Eye (tissue), 1 donor: ENCODE results near the gene NRXN3.

Experiments used
- DNase-seq: peaks from one replicate; pipeline ENCODE4 v3.0.0-alpha.2; 2015

NRXN3 gene

DNA sequence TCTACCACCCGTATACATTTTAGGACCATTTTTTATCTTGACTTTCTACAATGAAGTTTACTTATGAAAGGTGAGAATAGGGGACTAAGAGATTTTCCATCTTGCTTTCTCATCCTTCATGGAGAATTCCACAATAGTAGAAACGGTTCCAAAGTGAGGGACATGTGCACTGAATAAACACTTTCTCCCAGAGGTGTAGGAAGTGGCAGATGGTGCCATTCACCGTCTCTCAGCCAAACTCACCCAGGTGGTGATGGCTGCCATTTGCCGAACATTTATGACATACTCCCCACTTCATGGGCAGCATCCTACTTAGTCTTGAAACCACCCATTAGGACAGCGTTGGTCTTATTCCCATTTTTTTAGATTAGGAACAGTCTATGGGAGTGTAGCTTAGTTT, 1500.6 kb downstream of the NRXN3 start:
- DNase-seq, result no peak

- no peak for DNase-seq
Observed at GRCh38 chr14:79680087-79680486, 1509.9 kb downstream of the NRXN3 start.

GRCh38 chr14:79686196-79686595, 1516.0 kb downstream of the NRXN3 start:
- DNase-seq, result no peak

GRCh38 chr14:79690960-79691359, 1520.8 kb downstream of the NRXN3 start:
- DNase-seq, result peak; percentile 64

- DNase-seq, result no peak
Observed at GRCh38 chr14:79693935-79694334, 1523.8 kb downstream of the NRXN3 start.

GRCh38 chr14:79695307-79695706, 1525.1 kb downstream of the NRXN3 start:
- DNase-seq, result no peak

DNA sequence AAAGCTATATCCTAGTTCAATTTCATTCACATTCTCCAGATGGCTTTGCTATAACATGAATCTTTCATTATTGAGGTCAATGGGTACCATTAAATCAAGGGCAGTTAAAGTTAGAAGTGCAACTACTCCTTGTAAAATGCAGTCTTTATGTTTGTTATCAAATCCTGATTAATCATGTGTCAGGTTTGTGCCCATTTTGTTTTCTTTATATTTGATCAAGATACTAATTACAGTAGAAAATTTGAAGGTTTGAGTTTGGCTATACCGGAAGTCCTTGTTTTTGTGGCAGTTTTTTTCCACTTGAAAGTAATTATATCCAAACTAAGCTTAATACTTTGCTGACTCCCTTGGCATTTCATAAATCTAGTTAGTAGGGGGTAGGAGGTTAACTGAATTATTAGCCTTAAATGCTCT, 1528.1 kb downstream of the NRXN3 start:
- no peak for DNase-seq

GRCh38 chr14:79699206-79699605, 1529.0 kb downstream of the NRXN3 start:
- DNase-seq, result no peak

GRCh38 chr14:79701371-79701770, 1531.2 kb downstream of the NRXN3 start:
- no peak for DNase-seq

GRCh38 chr14:79702197-79702596, 1532.0 kb downstream of the NRXN3 start:
- no peak for DNase-seq

- no peak for DNase-seq
Observed at GRCh38 chr14:79703209-79703608, 1533.0 kb downstream of the NRXN3 start.

GRCh38 chr14:79704041-79704807, 1534.1 kb downstream of the NRXN3 start:
- DNase-seq, result no peak

DNA sequence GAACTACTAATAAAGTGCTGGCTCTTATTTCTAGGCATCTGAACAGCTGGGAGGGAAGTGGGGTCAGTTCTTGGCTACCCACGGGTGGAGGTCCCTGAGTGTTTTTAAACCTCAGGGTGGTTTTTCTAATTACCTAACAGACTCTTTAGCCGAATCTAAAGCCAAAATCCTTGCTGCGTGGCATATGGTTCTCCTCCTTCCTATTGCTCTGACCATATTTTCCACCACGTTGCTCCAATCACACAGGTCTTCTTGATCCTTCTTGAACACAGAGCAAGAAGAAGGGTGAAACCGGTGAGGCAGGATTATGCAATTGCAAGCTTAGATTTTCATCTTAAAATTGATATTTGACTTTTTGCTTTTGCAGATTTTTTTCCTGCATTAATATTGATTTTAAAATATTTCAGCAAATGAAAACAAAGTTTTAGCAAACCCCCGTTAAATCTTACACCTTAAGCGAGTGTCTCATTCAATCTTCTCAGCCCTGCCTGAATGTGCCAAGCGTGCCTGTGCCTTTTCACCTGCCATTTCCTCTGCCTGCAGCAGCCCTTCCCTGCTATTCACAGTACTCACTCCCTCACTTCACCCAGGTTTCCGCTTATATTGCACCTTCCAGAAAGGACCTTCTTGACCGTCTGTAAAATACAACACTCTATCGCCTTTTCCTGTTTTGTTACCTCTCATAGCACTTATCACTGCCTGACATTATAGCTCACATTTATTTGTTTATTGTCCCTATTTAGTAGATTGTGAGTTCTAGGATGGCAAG, 1535.1 kb downstream of the NRXN3 start:
- no peak for DNase-seq

DNA sequence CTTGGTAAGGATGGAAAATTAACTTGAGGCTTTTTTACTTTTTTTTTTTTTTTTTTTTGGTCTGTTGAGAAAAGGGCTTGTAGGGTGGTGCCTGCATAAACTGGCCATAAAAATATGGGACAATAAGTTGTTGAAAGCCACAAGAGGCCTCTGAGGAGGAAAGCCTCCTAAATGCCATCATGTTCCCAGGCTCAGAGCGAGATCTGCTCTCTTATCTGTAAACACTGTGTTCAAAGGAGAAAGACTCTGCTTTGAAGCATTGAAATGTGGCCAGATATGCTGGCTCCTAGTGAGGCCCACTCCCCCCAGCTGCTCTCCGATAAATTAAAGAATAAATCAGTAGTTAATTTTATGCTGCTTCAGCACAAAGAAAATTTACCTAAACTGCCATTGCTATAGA, 1536.2 kb downstream of the NRXN3 start:
- DNase-seq, result no peak

DNA sequence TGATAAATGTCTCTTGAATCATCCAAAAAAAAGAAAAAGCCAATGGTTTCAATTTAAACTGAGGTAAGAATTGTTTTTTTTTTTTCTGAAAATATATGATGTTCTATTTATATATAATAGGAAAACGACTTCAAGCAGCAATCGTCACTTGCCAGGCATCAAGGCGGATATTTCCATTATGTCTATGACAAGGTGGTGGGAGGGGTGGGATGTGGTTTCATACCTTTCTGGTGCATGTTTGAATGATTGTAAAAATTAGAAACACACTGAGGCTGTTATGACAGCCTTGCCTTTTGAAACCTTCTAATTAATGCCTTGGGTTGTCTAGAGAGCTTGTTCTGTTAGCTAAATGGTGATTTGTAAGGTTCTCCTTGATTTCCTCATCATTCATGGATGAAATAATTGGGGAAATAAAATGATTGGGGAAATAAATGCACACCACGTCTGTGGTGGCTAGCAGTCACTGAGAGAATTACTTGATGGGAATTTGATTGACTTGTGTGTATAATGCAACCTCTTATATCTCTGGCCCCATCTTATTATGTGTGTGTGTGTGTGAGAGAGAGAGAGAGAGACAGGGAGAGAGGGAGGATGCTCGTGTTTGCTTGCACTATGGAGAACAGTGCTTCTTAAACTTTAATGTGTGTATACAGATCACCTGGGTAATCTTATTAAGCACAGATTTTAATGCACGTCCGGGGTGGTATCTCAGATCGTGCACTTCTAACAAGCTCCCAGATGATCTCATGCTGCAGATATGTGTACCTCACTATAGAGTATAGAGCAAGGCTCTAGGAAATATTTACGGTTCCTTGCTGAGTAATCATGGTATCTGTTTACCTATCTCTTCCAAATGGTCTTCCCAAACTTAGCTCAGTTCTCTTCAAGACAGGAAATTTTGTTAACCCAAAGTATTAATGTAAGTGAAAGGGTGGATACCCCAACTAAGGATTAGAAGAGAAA, 1538.5 kb downstream of the NRXN3 start:
- peak; percentile 41 for DNase-seq

- DNase-seq, result peak; percentile 38
Observed at GRCh38 chr14:79709573-79709972, 1539.4 kb downstream of the NRXN3 start.

DNA sequence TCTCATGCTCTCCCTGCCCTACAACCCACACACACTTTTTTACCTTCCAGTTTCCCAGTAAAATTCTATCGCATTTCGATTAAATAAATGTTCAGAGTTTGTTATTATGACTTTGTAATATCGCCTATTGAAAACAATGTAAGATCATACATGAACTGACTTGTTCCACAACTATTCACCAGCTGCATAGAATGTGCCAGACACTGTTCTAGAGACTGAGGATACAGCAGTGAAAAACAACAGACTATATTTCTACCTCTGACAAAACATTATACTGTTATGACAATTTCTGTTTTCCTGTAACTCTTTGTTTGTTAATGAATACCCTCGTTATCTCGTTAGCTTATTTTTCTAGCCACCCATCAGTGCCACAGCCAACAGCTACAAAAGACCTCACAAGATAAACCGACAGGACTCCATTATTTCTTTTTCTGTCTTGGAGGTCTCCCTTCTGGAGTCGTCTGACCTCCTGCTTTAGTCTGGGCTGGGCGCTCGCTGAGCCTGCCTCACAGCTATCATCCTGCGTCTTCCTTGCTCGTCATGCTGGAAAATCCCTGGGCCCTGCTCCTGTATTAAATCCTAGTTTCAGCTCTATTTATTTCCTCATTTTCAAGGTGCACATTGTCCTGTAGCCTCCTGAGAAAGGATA, 1542.3 kb downstream of the NRXN3 start:
- DNase-seq, result no peak

GRCh38 chr14:79721399-79722084, 1551.4 kb downstream of the NRXN3 start:
- no peak for DNase-seq

GRCh38 chr14:79724934-79725717, 1555.0 kb downstream of the NRXN3 start:
- no peak for DNase-seq

DNA sequence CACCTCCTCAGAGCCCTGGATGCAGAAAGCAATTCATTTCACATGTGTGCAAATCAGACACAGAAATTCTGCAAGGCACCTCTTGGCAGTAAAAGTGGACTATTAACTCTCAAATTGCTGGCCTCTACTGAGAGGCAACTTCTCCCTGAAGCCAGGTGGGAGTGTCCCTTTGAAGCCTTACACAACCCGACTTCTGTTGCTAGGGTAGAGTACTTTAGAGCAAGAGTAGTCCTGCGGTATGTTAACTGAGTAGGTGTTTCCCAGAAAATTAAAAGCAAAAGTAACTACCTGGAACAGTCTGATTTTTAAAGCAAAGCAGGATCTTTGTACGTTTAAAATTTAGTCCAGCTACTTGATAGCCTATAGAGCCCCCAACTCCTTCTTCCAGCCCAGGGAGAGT, 1557.7 kb downstream of the NRXN3 start:
- DNase-seq, result no peak

- DNase-seq, result no peak
Observed at GRCh38 chr14:79728331-79728730, 1558.2 kb downstream of the NRXN3 start.
